ENCODE data around the gene SUPT20HL1. TPM values are rescaled to one million over a fixed set of nuclear protein-coding genes. Genes with fewer than 3 reads are reported as not detected.

SUPT20HL1 gene
- total and polyA plus RNA-seq, 5 experiments from 2014 or later, result not detected

DNA sequence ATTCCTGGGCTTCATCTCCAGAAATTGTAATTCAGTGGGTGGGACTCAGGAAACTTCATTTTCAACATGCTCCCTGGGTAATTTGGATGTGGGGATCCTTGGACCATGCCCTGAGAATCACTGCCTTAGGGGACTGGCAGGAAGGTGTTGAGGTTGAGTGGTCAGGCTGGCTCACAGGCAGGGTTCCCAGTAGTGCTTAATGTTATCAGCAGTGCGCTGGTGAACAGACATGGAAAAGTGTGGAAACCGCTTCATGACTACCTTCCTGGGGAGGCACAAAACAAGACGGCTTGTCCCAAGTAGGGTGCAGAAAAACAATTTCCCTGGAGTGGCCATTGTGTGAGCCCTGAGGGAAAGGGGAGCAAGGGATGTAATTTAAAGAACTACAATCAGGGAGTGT is 31.4 kb downstream of the SUPT20HL1 start:
- no peak overlapping the region for H3K4me3 Mint-ChIP-seq
- DNase-seq (no peak), ATAC-seq (no peak)
- POLR2A ChIA-PET, result no interaction called here
- H3K36me3 Mint-ChIP-seq, result no peaks in the 10 kb centered on the region
- peaks cover 2 to 16% (median 8%) of the 10 kb centered on the region in 5 donors for H3K27me3 Mint-ChIP-seq
- peaks cover 0 to 7% (median 1%) of the 10 kb centered on the region in 4 donors for H3K4me1 Mint-ChIP-seq
- H3K27ac Mint-ChIP-seq, result no peak overlapping the region
- no peaks in the 10 kb centered on the region for H3K9me3 Mint-ChIP-seq

DNA sequence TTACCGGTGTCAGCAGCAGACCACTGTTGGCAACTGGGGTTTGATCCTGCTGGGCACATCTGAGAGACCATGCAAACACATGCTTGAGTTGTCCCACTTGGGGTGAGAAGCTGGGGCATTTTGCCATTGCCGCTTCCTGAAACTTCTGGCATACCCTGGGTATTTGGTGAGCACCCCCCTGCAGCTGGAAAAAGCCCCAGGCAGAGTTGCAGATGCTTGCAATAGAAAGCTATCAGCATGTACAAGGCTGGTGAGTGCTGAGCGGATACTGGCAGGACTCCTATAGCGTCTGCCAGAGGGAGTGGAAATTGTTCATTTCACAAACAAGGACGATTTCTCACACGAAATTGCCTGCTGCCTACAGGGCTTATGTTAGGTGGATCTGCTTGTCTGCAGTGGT is 32.3 kb downstream of the SUPT20HL1 start:
- ATAC-seq, result no peak

DNA sequence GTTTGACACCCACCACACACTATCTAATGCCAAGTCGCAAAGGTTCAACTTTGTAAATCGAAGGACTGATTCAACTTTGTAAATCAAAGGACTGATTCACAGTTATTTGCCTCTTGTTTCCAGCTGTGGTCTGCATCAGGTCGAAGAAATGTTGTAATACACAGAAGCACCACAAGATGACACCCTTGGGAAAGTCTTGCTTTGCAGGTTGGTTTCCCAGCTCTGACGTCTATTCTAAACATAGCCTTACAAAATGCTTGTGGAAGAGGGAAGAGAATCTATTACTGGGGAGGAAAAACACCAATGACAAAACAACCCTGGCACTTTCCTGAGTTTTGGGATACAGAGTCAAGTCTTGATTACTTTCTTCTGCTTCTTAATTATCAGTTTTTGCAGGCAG is 35.3 kb downstream of the SUPT20HL1 start:
- Mint-ChIP-seq H3K27me3 (peaks cover 0 to 9% (median 5%) of the 10 kb centered on the region in 5 donors), H3K9me3 (no peaks in the 10 kb centered on the region), H3K27ac (peak overlapping the region in 3 of 10 donors; percentile 11 to 31 (median 13)), H3K4me3 (no peak overlapping the region), H3K4me1 (peaks cover 0 to 7% (median 2%) of the 10 kb centered on the region in 4 donors), H3K36me3 (no peaks in the 10 kb centered on the region)
- POLR2A ChIA-PET, result interaction anchor here (1.5 kb wide), 1 partner anchor 103 kb away, joined by 10 read pairs; no protein-coding TSS in a partner anchor
- ATAC-seq, result peak; percentile 62 to 80
- DNase-seq, result peak in 9 of 10 donors; percentile 11 to 67 (median 43)

More for the DNA sequence above, 32.3 kb downstream of the SUPT20HL1 start:
- peaks cover 0 to 16% (median 5%) of the 10 kb centered on the region in 5 donors for H3K27me3 Mint-ChIP-seq
- peaks cover 0 to 7% (median 1%) of the 10 kb centered on the region in 4 donors for H3K4me1 Mint-ChIP-seq
- H3K27ac Mint-ChIP-seq, result no peak overlapping the region
- POLR2A ChIA-PET, result no interaction called here
- H3K4me3 Mint-ChIP-seq, result no peak overlapping the region
- no peaks in the 10 kb centered on the region for H3K36me3 Mint-ChIP-seq
- no peak for DNase-seq
- no peaks in the 10 kb centered on the region for H3K9me3 Mint-ChIP-seq

DNA sequence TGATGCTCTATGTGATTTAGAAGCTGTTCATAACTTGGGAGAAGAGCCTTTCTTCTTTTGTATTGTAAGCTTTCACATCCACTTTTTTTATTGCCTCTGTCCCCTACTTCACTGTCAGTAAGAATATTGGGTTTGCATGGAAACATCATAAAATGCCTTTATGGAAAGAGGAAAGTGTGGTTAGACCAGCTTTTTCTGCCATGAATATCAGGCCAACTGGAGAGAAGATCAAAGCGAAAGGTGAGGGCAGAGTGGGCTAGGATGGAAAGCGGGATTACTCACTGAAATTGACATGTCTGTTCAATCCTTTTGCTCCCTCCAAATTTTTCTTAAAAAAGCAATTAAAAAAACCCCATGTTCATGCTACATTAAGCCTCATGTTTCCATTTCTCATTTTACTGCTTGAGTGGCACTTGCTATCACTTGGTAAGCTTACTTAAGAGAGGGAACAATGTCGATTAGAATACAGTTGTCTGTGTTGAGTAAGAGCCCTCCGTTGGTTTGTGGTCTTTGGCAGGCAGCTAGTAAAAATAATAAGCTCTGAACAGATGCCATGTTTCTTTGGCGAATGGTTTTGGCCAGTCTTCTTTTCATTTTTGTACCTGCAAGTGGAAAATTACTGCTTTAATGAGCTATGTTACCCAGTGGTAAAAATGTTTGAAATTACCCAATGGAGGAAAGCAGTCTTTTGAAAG is 35.9 kb downstream of the SUPT20HL1 start:
- Mint-ChIP-seq H3K4me1 (peaks cover 0 to 7% (median 2%) of the 10 kb centered on the region in 4 donors), H3K4me3 (no peak overlapping the region), H3K27ac (peak overlapping the region in 2 of 10 donors; percentile 25 to 31), H3K9me3 (no peaks in the 10 kb centered on the region), H3K36me3 (no peaks in the 10 kb centered on the region), H3K27me3 (peaks cover 0 to 8% (median 5%) of the 10 kb centered on the region in 5 donors)
- no peak for ATAC-seq
- DNase-seq, result no peak
- POLR2A ChIA-PET, result interaction anchor here (1.5 kb wide), 1 partner anchor 102 kb away, joined by 10 read pairs; no protein-coding TSS in a partner anchor

DNA sequence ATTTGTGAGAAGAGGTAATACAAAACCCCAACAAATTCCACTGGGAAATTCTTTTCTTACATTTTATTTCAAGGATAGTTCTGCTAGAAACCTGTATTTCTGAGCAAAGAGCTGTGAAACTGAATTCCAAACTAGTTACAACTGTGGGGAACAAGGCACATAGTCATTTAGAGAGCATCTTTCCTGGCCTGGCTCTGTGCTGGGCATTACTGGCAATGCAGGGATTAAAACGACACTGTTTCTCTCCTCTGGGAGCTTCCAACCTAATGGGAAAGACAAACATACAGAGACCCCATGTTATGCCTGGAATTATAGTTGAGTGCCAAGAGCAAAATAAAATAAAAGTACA is 36.5 kb downstream of the SUPT20HL1 start:
- DNase-seq, result no peak
- Mint-ChIP-seq H3K4me3 (no peak overlapping the region), H3K27me3 (peaks cover 0 to 3% (median 1%) of the 10 kb centered on the region in 5 donors), H3K9me3 (no peaks in the 10 kb centered on the region), H3K36me3 (no peaks in the 10 kb centered on the region), H3K4me1 (peaks cover 0 to 7% (median 2%) of the 10 kb centered on the region in 4 donors), H3K27ac (no peak overlapping the region)
- POLR2A ChIA-PET, result interaction anchor here (1.2 kb wide), 1 partner anchor 102 kb away, joined by 4 read pairs; no protein-coding TSS in a partner anchor
- ATAC-seq, result no peak

DNA sequence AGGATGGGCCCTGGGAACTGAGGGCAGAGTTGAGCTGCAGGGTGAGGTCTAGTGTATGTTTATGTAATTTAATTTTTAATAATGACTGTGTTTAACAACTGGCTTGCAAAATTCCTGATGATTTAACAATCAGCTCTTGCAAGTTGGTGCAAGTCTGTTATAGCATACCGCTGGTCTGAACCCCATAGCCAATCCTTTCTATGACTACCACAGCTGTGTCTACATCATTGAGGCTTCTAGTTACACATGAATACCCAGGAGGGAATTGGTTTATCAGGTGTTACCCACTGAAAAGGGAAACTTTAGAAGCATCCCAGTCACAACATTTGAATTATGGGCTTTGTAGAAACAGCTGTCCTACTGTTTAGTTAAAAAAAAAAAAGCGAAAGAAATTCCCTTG is 38.3 kb downstream of the SUPT20HL1 start:
- H3K27me3 Mint-ChIP-seq, result no peaks in the 10 kb centered on the region

DNA sequence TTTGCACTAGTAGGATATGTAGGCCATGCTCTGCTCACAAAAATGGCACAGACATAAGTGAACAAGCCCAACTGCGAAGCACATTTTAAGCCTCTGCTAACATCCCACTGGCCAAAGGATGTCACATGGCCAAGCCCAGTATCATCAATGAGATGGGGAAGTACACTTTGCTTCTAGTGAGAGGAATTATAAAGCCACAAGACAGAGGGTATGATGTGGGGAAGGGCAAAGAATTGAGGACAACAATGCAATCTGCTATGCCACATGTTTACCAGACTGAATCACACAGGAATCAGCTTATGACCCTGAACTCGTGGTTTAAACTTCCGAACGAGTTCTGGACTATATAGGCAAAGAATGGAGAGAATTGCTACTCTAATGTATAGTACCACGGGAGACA is 39.1 kb downstream of the SUPT20HL1 start:
- Mint-ChIP-seq H3K27ac (no peak overlapping the region), H3K4me1 (peaks cover 0 to 7% (median 2%) of the 10 kb centered on the region in 4 donors), H3K9me3 (no peaks in the 10 kb centered on the region), H3K4me3 (no peak overlapping the region), H3K27me3 (no peaks in the 10 kb centered on the region), H3K36me3 (no peaks in the 10 kb centered on the region)
- DNase-seq (no peak), ATAC-seq (no peak)
- POLR2A ChIA-PET, result no interaction called here

More for the DNA sequence above, 38.3 kb downstream of the SUPT20HL1 start:
- ATAC-seq, result no peak
- POLR2A ChIA-PET, result interaction anchor here (0.7 kb wide), 1 partner anchor 225 kb away, joined by 3 read pairs; no protein-coding TSS in a partner anchor
- Mint-ChIP-seq H3K4me1 (peaks cover 0 to 7% (median 2%) of the 10 kb centered on the region in 4 donors), H3K27ac (no peak overlapping the region), H3K4me3 (no peak overlapping the region), H3K36me3 (no peaks in the 10 kb centered on the region), H3K9me3 (no peaks in the 10 kb centered on the region)
- no peak for DNase-seq

DNA sequence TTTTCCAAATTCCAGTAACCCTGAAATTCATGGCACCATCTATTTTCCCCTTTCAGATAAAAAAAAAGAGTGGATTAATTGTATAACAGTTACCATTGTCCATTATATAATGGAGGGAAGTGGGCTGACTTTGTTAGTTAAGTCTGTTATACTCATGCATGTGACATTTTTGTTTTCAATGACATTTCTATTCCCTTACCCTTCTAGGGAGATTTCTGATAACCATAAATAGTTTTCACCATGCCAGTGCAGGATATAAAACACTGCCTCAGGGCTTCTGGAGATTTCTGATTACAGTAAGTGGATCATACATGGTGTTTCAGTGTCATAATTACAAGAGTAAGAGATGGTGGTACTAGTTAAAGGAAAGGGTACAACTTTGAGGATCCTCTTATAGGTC is 45.5 kb downstream of the SUPT20HL1 start:
- H3K27me3 Mint-ChIP-seq, result peaks cover 0 to 1% (median 0%) of the 10 kb centered on the region in 5 donors
- no peaks in the 10 kb centered on the region for H3K4me1 Mint-ChIP-seq
- POLR2A ChIA-PET, result no interaction called here
- H3K4me3 Mint-ChIP-seq, result no peak overlapping the region
- H3K27ac Mint-ChIP-seq, result no peak overlapping the region
- DNase-seq, result no peak
- no peak for ATAC-seq
- H3K36me3 Mint-ChIP-seq, result no peaks in the 10 kb centered on the region
- H3K9me3 Mint-ChIP-seq, result no peaks in the 10 kb centered on the region

Other genes with a start within 250 kb of the SUPT20HL1 start
- gene ZFX, start 210.9 kb upstream of the SUPT20HL1 start, total RNA-seq, result 10 to 100 TPM; 71.1 to 75.1 TPM
- gene ZFX, start 210.9 kb upstream of the SUPT20HL1 start, polyA plus RNA-seq, result 10 to 100 TPM; 30.3 to 32.4 (median 30.4) TPM
- gene SUPT20HL2, start 46.6 kb upstream of the SUPT20HL1 start, total RNA-seq, result not detected
- gene SUPT20HL2, start 46.6 kb upstream of the SUPT20HL1 start, polyA plus RNA-seq, result not detected
- 10 to 100 TPM; 26.7 to 27.0 TPM for gene PDK3, start 104.6 kb downstream of the SUPT20HL1 start, total RNA-seq
- gene PDK3, start 104.6 kb downstream of the SUPT20HL1 start, polyA plus RNA-seq, result 10 to 100 TPM; 34.4 to 40.4 (median 39.9) TPM